K562 (cell line): ENCODE measurements around the gene RBSN. TPM values are rescaled to one million over a fixed set of nuclear protein-coding genes. Genes with fewer than 3 reads are reported as not detected.

Experiments used
- ATAC-seq: fragments of 200-7000 bp; cut with Tn5 transposase; 3 replicates; pipeline ENCODE4 v1.9.1; 2020; ENCODE audit warnings: moderate library complexity
- BruUV-seq: library from RNA; stranded (reverse); fragments of 400-500 nt; replicated peaks from 2 replicates; lab custom pipeline; 2021; lab: Mats Ljungman, UMichigan
- CTCF ChIA-PET: fragments of 300-600 bp; formaldehyde crosslinking; extraction: SDS; loops from one replicate; lab custom pipeline; 2021; ENCODE audit warnings: low intra/inter-chr PET ratio; lab: Yijun Ruan, JAX
- POLR2A ChIA-PET: fragments of 300-600, 350-650 bp; sonication (Branson Sonifier 250); formaldehyde crosslinking; extraction: SDS; loops from one replicate; lab custom pipeline; 2021; ENCODE audit warnings: antibody characterized with exemption, inconsistent platforms; lab: Yijun Ruan, JAX
- DNase-seq, 4 experiments: peaks; one replicate each; pipeline versions ENCODE4 v3.0.0 to v3.0.0-alpha.2; 2011 to 2018; ENCODE audit warnings: low spot score in 3 of 4, mixed read lengths in 3 of 4; ENCODE audit errors: extremely low read depth in 1 of 4
- FAIRE-seq: peaks from 2 replicates; lab custom pipeline; 2011; peaks lifted over from hg19 to GRCh38; lab: Jason Lieb, UNC
- H2AFZ ChIP-seq: 2 replicates; pipeline ENCODE4 v1.6.0; 2011; ENCODE audit warnings: low read depth, low read length, control low read depth, inconsistent platforms
- H3K27ac ChIP-seq: fragments of 200-600 bp; 3 replicates; pipeline ENCODE4 v1.8.0; 2011; ENCODE audit warnings: low read depth, mild to moderate bottlenecking, control low read depth, inconsistent platforms, low read length, moderate library complexity, mixed read lengths; ENCODE audit errors: extremely low read depth
- H3K27me3 ChIP-seq, 2 experiments: fragments of 300-600 bp in 1 of 2; 2 replicates in 1 of 2; 3 replicates in 1 of 2; pipeline versions ENCODE4 v1.6.0 to v1.8.0; 2011; ENCODE audit warnings: inconsistent platforms in 2 of 2, low read length in 2 of 2, mild to moderate bottlenecking in 1 of 2, mixed read lengths in 1 of 2, moderate library complexity in 1 of 2; ENCODE audit not compliant: control insufficient read depth in 2 of 2, insufficient read depth in 2 of 2
- H3K36me3 ChIP-seq: fragments of 300-600 bp; 3 replicates; pipeline ENCODE4 v1.8.0; 2011; ENCODE audit warnings: mild to moderate bottlenecking, low read length, inconsistent platforms; ENCODE audit not compliant: control insufficient read depth, insufficient read depth
- H3K4me1 ChIP-seq, 2 experiments: fragments of 200-600 bp in 1 of 2; replicated peaks in 1 of 2; 2 replicates in 1 of 2; 3 replicates in 1 of 2; pipeline versions ENCODE4 v1.5.1 to v1.8.0; 2011; ENCODE audit warnings: inconsistent platforms in 2 of 2, low read length in 2 of 2, mild to moderate bottlenecking in 1 of 2, mixed read lengths in 1 of 2, moderate library complexity in 1 of 2; ENCODE audit not compliant: control insufficient read depth in 2 of 2, insufficient read depth in 2 of 2
- H3K4me2 ChIP-seq: 2 replicates; pipeline ENCODE4 v1.6.1; 2011; ENCODE audit warnings: low read length, control low read depth, inconsistent platforms, mixed read lengths; ENCODE audit not compliant: insufficient read depth
- H3K4me3 ChIP-seq: fragments of 200-600 bp; sonication (generic), shearing (Covaris generic); 2 replicates; pipeline ENCODE4 v1.5.1; 2016; ENCODE audit warnings: control low read depth, inconsistent platforms
- H3K79me2 ChIP-seq: fragments of 200-600 bp; 3 replicates; pipeline ENCODE4 v1.8.0; 2011; ENCODE audit warnings: low read length, inconsistent platforms; ENCODE audit not compliant: control insufficient read depth, insufficient read depth
- H3K9ac ChIP-seq, 2 experiments: 2 replicates each; pipeline versions ENCODE4 v1.6.0 to v1.6.1; 2011; ENCODE audit warnings: low read depth in 2 of 2, low read length in 2 of 2, control low read depth in 1 of 2, inconsistent platforms in 1 of 2, mild to moderate bottlenecking in 1 of 2, mixed read lengths in 1 of 2; ENCODE audit not compliant: insufficient read depth in 1 of 2
- H3K9me1 ChIP-seq: one replicate; pipeline ENCODE4 v1.6.0; 2011; ENCODE audit warnings: inconsistent platforms, mild to moderate bottlenecking, low read length, moderate library complexity; ENCODE audit not compliant: control insufficient read depth, insufficient read depth
- H3K9me3 ChIP-seq: replicated peaks from 2 replicates; pipeline ENCODE4 v1.5.1; 2011; ENCODE audit warnings: low read depth, low read length, inconsistent platforms; ENCODE audit not compliant: control insufficient read depth, insufficient read depth
- H4K20me1 ChIP-seq: replicated peaks from 2 replicates; pipeline ENCODE4 v1.6.1; 2011; ENCODE audit warnings: low read length, inconsistent platforms, mixed read lengths; ENCODE audit not compliant: control insufficient read depth, insufficient read depth
- FOXK1 ChIP-seq: sonication (generic); formaldehyde crosslinking; IDR thresholded peaks from 2 replicates; pipeline ENCODE4 v1.8.0; 2022; ENCODE audit warnings: missing genetic modification reagents, mild to moderate bottlenecking, borderline replicate concordance
- MCM5 ChIP-seq: fragments of 450-650 bp; IDR thresholded peaks from 2 replicates; pipeline ENCODE4 v1.6.1; 2016; ENCODE audit warnings: low read depth
- PBX2 ChIP-seq, 2 experiments: IDR thresholded peaks in 1 of 2; conservative IDR thresholded peaks in 1 of 2; 2 replicates each; pipeline ENCODE4 v1.6.1; 2016; ENCODE audit warnings: low read depth in 2 of 2, mild to moderate bottlenecking in 1 of 2, missing compliant biosample characterization in 1 of 2, missing genetic modification characterization in 1 of 2, moderate library complexity in 1 of 2
- POLR2G ChIP-seq: fragments of 200-400 bp; formaldehyde crosslinking; IDR thresholded peaks from 2 replicates; pipeline ENCODE4 v1.6.1; 2017; ENCODE audit warnings: low read depth, mild to moderate bottlenecking, antibody characterized with exemption, low read length, moderate library complexity
- RAD21 ChIP-seq, 2 experiments: fragments of 250-450 bp in 1 of 2; fragments of 450-650 bp in 1 of 2; sonication (Bioruptor Pico) in 1 of 2; formaldehyde crosslinking in 1 of 2; IDR thresholded peaks in 1 of 2; conservative IDR thresholded peaks in 1 of 2; 2 replicates each; pipeline versions ENCODE4 v1.4.0 to v1.8.0; 2020 to 2022; ENCODE audit warnings: mild to moderate bottlenecking in 2 of 2, moderate library complexity in 1 of 2
- RBM15 ChIP-seq: fragments of 200-400 bp; formaldehyde crosslinking; IDR thresholded peaks from 2 replicates; pipeline ENCODE4 v1.6.1; 2018; ENCODE audit warnings: mild to moderate bottlenecking, low read length, moderate library complexity; ENCODE audit not compliant: insufficient read depth
- ZNF146 ChIP-seq: IDR thresholded peaks from one replicate; pipeline ENCODE4 v1.6.1; 2018; ENCODE audit warnings: missing compliant biosample characterization; ENCODE audit not compliant: unreplicated experiment
- WGBS: fragments of 100-300 bp; shearing (Covaris generic); methylation state at CpG from one replicate; pipeline ENCODE4 v1.1.6; 2016; ENCODE audit warnings: low coverage, mixed read lengths; ENCODE audit not compliant: insufficient coverage; ENCODE audit errors: missing lambda C conversion rate; 5-methylcytosine and 5-hydroxymethylcytosine counted together
- in situ Hi-C: fragments of 300-500 bp; cut with MboI; formaldehyde crosslinking; loops from 4 replicates; pipeline ENCODE4 v1.15.0; 2018; ENCODE audit warnings: inconsistent platforms, mixed read lengths
- intact Hi-C: fragments of 100-400 bp; cut with micrococcal nuclease; formaldehyde crosslinking; loops from 2 replicates; pipeline ENCODE4 v1.14.2; 2022
- polyA plus RNA-seq, 8 experiments: library from polyadenylated mRNA; depleted of rRNA in 4 of 8; stranded (reverse) in 5 of 8; unstranded in 3 of 8; fragments of >200 nt; fragmentation: Nextera tagmentation in 2 of 8; fragmentation: Illumina TruSeq in 1 of 8; extraction: Ambion mirVana in 2 of 8; extraction: Trizol in 1 of 8; gene quantifications; 2 replicates each; pipeline versions ENCODE4 v1.2.1 to v1.2.3, GENCODE V29; 2011 to 2014; ENCODE audit warnings: inconsistent platforms in 1 of 8, missing spikeins in 1 of 8
- total RNA-seq, 7 experiments: library from RNA; depleted of rRNA in 6 of 7; stranded (reverse); fragments of >200 nt in 6 of 7; fragmentation: Illumina TruSeq in 2 of 7; extraction: Trizol in 2 of 7; gene quantifications; 2 replicates each; pipeline versions ENCODE4 v1.2.1 to v1.2.3, GENCODE V29; 2011 to 2021; ENCODE audit warnings: low replicate concordance in 1 of 7
- TF ChIP-seq, protein P1 (sequence below): sonication (generic); formaldehyde crosslinking; IDR thresholded peaks from 2 replicates; pipeline ENCODE4 v1.5.0; 2020; ENCODE audit warnings: missing genetic modification reagents
- TF ChIP-seq, protein P2 (sequence below): fragments of 250-450 bp; sonication (Bioruptor Pico); IDR thresholded peaks from 2 replicates; pipeline ENCODE4 v1.5.0; 2020; ENCODE audit warnings: mild to moderate bottlenecking, borderline replicate concordance

Gene RBSN
- total and polyA plus RNA-seq, 9 of the 15 experiments (the other 6 are each of a cell fraction or from before 2014, with no cell fraction given): 2.9 to 19.6 (median 15.0) TPM

- H4K20me1 ChIP-seq: peaks cover 21% of the 10 kb centered on the region
- H3K79me2 ChIP-seq: peaks cover 88% of the 10 kb centered on the region
- H2AFZ ChIP-seq: no peak overlapping the region
- ChIA-PET CTCF (no interaction called here), POLR2A (interaction anchor here (0.6 kb wide), 1 partner anchor 56 kb away, joined by 3 read pairs; no protein-coding TSS in a partner anchor)
- no peaks in the 10 kb centered on the region; the same call in 1 of the 2 replicates for H3K9me3 ChIP-seq
- FAIRE-seq: no peak
- H3K36me3 ChIP-seq: peaks cover 83% of the 10 kb centered on the region
- in situ Hi-C loops: no loop called here
- no peaks in the 10 kb centered on the region for H3K27me3 ChIP-seq
- H3K4me3 ChIP-seq: no peak overlapping the region
- no peak for ATAC-seq
- H3K9me1 ChIP-seq: peaks cover 18% of the 10 kb centered on the region
- BruUV-seq: no TSS peak
- no peak overlapping the region for H3K27ac ChIP-seq
- intact Hi-C loops: no loop called here
- 92% methylated on average over 19 of the region's 19 CpGs for WGBS
- peak overlapping the region in 1 of 2 experiments; percentile 46; a peak in 2 of 4 replicates for H3K9ac ChIP-seq
- no peak overlapping the region for H3K4me2 ChIP-seq
- peaks cover 36 to 38% of the 10 kb centered on the region in 2 experiments for H3K4me1 ChIP-seq
- DNase-seq: no peak
- TF ChIP-seq POLR2G (peak; percentile 51), PBX2 (CRISPR knock-in tag; IDR thresholded peaks at IDR 0.05; ENCODE audit: low read depth) (no peak), PBX2 (tag; conservative IDR thresholded peaks at IDR 0.05; ENCODE audit: low read depth) (no peak), RBM15 (no peak), MCM5 (no peak), RAD21 (CRISPR knock-in tag; conservative IDR thresholded peaks at IDR 0.05 in 1 of 2, IDR thresholded peaks at IDR 0.05 in 1 of 2) (no peak), FOXK1 (CRISPR knock-in tag) (no peak), ZNF146 (CRISPR knock-in tag) (peak; percentile 2)
- TF ChIP-seq, protein P1, sequence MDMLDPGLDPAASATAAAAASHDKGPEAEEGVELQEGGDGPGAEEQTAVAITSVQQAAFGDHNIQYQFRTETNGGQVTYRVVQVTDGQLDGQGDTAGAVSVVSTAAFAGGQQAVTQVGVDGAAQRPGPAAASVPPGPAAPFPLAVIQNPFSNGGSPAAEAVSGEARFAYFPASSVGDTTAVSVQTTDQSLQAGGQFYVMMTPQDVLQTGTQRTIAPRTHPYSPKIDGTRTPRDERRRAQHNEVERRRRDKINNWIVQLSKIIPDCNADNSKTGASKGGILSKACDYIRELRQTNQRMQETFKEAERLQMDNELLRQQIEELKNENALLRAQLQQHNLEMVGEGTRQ (CRISPR knock-in tag): no peak
- TF ChIP-seq, protein P2, sequence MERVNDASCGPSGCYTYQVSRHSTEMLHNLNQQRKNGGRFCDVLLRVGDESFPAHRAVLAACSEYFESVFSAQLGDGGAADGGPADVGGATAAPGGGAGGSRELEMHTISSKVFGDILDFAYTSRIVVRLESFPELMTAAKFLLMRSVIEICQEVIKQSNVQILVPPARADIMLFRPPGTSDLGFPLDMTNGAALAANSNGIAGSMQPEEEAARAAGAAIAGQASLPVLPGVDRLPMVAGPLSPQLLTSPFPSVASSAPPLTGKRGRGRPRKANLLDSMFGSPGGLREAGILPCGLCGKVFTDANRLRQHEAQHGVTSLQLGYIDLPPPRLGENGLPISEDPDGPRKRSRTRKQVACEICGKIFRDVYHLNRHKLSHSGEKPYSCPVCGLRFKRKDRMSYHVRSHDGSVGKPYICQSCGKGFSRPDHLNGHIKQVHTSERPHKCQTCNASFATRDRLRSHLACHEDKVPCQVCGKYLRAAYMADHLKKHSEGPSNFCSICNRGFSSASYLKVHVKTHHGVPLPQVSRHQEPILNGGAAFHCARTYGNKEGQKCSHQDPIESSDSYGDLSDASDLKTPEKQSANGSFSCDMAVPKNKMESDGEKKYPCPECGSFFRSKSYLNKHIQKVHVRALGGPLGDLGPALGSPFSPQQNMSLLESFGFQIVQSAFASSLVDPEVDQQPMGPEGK (CRISPR knock-in tag): no peak
Measured at GRCh38 chr3:15056676-15057404, 42.1 kb downstream of the RBSN start.
